Measurements from ENCODE around the gene FOXN3. TPM values are rescaled to one million over a fixed set of nuclear protein-coding genes. Genes with fewer than 3 reads are reported as not detected.

The FOXN3 gene
- total RNA-seq, 4 donors from 2014 or later: 118 to 211 (median 167) TPM

DNA sequence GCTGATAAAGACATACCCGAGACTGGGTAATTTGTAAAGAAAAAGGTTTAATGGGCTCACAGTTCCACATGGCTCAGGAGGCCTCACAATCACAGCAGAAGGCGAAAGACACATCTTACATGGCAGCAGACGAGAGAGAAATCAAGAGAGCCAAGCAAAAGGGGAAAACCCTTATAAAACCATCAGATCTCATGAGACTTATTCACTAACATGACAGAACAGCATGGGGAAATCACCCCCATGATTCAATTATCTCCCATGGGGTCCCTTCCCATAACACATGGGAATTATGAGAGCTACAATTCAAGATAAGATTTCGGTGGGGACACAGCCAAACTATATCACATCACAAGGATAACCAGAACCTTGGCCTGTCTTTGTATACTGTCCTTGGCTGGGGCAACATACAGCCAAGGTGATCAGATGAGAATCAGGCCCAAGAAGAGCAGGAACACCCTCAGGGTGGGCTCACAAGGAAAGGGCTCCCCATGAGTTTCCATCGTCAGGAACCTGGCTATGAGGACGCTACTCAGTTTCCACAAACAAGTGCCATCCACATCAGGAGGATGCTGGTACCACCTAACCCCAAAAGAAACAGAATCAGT is 152.7 kb downstream of the FOXN3 start:
- no peak overlapping the region for H3K4me3 ChIP-seq (ENCODE audit: low read depth, poor library complexity, severe bottlenecking)
- WGBS, 2 donors: 91 to 92% methylated on average over 6 of the region's 6 CpGs
- intact Hi-C loops (cut with DNase I; ENCODE audit: low total_unique reads): loop anchor here (5.0 kb wide), 1 partner anchor 1372 kb away; no protein-coding TSS in a partner anchor
- peak in 1 of 2 donors; percentile 26 for DNase-seq (ENCODE audit: low spot score in 2 of 2)
- TF ChIP-seq, protein P1, sequence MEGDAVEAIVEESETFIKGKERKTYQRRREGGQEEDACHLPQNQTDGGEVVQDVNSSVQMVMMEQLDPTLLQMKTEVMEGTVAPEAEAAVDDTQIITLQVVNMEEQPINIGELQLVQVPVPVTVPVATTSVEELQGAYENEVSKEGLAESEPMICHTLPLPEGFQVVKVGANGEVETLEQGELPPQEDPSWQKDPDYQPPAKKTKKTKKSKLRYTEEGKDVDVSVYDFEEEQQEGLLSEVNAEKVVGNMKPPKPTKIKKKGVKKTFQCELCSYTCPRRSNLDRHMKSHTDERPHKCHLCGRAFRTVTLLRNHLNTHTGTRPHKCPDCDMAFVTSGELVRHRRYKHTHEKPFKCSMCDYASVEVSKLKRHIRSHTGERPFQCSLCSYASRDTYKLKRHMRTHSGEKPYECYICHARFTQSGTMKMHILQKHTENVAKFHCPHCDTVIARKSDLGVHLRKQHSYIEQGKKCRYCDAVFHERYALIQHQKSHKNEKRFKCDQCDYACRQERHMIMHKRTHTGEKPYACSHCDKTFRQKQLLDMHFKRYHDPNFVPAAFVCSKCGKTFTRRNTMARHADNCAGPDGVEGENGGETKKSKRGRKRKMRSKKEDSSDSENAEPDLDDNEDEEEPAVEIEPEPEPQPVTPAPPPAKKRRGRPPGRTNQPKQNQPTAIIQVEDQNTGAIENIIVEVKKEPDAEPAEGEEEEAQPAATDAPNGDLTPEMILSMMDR (IDR thresholded peaks at IDR 0.05): no peak
- no peak for TF ChIP-seq POLR2A (IDR thresholded peaks at IDR 0.05)

DNA sequence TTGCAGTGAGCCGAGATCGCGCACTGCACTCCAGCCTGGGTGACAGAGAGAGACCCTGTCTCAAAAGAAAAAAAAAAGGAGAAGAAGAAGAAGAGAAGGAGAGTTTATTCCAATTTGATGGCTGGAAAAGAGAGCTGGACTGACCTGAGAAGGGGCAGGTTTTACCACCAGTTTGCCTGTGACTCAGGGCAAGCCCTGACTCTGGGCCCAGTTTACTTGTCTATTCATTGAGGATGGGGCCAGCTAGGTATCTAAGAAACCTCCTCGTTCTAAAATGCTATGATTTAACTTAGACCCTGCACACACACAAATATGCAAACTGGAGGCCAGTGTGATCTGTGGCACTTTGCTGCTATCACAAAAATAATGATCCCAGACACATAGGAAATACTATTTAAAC is 155.0 kb downstream of the FOXN3 start:
- H3K4me3 ChIP-seq (ENCODE audit: low read depth, poor library complexity, severe bottlenecking): no peak overlapping the region
- WGBS, 2 donors: 90 to 98% methylated on average over 4 of the region's 4 CpGs
- intact Hi-C loops (cut with DNase I; ENCODE audit: low total_unique reads): loop anchor here (5.0 kb wide), 1 partner anchor 1370 kb away; no protein-coding TSS in a partner anchor
- TF ChIP-seq POLR2A (IDR thresholded peaks at IDR 0.05): no peak
- TF ChIP-seq, protein P1 (IDR thresholded peaks at IDR 0.05): no peak
- DNase-seq (ENCODE audit: low spot score in 2 of 2): peak in 1 of 2 donors; percentile 43

DNA sequence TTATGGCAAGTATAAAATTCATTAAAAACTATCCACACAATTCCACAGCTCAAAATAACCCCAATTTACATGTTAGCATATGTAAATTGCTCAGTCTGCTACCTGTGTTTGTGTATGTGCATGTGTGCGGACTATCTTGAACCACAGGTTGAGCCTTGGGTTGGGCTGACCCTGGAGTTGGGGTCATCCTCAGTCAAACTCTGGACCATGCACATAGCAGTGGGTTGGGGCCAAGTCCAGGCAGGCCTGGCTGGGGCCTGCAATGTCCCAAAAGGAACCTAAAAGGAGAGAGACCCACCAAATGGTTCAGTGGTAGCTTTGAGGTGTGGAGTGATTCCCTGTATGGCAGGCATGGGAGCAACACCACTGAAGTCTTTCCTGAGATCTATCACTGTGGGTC is 156.1 kb downstream of the FOXN3 start:
- intact Hi-C loops (cut with DNase I; ENCODE audit: low total_unique reads): loop anchor here (5.0 kb wide), 1 partner anchor 1369 kb away; no protein-coding TSS in a partner anchor
- TF ChIP-seq, protein P1 (IDR thresholded peaks at IDR 0.05): no peak
- TF ChIP-seq POLR2A (IDR thresholded peaks at IDR 0.05): no peak
- WGBS, 2 donors: 96 to 100% methylated on average over 1 of the region's 1 CpG
- H3K4me3 ChIP-seq (ENCODE audit: low read depth, poor library complexity, severe bottlenecking): no peak overlapping the region
- peak in 1 of 2 donors; percentile 18 for DNase-seq (ENCODE audit: low spot score in 2 of 2)

DNA sequence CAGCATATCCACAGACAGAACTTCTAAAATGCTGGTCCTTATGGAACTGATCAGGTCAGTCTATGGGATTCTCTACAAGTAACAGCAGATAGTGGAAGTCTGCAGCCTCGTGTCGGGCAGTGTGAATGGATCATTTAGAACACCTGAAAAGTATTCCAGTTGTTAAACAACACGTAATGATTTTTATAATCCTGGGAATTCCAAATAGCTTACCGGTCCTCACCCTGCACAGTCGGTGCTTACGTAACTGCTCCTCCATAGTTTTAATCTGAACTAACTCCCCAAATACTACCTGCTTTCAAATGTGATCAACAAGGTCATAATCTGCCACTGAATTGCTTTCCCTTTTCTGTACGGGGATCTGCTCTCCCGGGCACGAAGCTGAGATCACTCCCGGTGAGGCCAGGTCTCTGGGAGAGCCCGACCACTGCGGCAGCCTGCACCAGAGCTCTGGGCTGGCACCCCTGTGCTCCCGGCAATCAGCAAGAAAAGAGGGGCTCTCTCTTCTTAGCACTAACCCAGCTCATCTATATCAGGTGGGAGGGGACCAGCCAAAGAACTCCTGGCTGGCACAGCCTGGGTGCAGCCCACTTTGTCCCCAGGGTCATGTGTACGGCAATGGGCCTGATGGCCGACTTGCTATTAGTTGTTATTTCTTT is 157.0 kb downstream of the FOXN3 start:
- H3K4me3 ChIP-seq (ENCODE audit: low read depth, poor library complexity, severe bottlenecking): no peak overlapping the region
- TF ChIP-seq POLR2A (IDR thresholded peaks at IDR 0.05): no peak
- TF ChIP-seq, protein P1 (IDR thresholded peaks at IDR 0.05): no peak
- WGBS, 2 donors: 83 to 90% methylated on average over 15 of the region's 15 CpGs
- peak in 1 of 2 donors; percentile 39 for DNase-seq (ENCODE audit: low spot score in 2 of 2)
- intact Hi-C loops (cut with DNase I; ENCODE audit: low total_unique reads): loop anchor here (5.0 kb wide), 1 partner anchor 1368 kb away; no protein-coding TSS in a partner anchor

DNA sequence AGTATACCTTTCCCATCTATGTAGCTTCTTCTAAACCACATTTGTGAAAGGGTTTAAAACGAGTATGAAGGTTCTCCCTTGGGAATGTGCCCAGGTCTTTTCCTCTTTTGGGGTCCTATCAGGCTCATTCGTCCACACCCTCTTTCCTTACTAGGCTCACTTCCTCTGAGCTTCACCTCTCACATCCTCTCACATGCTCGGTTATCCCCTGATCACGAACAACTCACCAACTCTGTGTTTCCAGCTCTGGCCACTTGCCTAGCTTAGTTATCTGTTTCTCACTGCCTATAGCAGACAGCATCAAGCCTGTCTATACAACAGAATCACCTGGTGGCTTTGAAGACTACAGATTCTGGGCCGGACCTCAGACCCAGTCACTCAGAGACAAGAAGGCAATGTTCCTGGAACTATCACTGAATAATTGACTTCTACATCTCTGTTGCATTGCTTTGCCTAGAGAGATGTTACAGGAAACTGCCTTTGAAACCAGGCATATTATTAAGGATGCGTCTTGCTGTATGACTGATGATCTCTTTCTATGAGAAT is 158.2 kb downstream of the FOXN3 start:
- WGBS, 2 donors: 81 to 84% methylated on average over 6 of the region's 6 CpGs
- intact Hi-C loops (cut with DNase I; ENCODE audit: low total_unique reads): no loop called here
- peak in 1 of 2 donors; percentile 9 for DNase-seq (ENCODE audit: low spot score in 2 of 2)

More for the DNA sequence above, 158.2 kb downstream of the FOXN3 start:
- no peak for TF ChIP-seq POLR2A (IDR thresholded peaks at IDR 0.05)
- TF ChIP-seq, protein P1 (IDR thresholded peaks at IDR 0.05): no peak
- no peak overlapping the region for H3K4me3 ChIP-seq (ENCODE audit: low read depth, poor library complexity, severe bottlenecking)

All from lower leg skin (tissue), 4 donors.